ENCODE measurements around the gene LRRTM4. TPM values are rescaled to one million over a fixed set of nuclear protein-coding genes. Genes with fewer than 3 reads are reported as not detected.

Gene LRRTM4
- total RNA-seq, 2 experiments from 2014 or later: not detected

DNA sequence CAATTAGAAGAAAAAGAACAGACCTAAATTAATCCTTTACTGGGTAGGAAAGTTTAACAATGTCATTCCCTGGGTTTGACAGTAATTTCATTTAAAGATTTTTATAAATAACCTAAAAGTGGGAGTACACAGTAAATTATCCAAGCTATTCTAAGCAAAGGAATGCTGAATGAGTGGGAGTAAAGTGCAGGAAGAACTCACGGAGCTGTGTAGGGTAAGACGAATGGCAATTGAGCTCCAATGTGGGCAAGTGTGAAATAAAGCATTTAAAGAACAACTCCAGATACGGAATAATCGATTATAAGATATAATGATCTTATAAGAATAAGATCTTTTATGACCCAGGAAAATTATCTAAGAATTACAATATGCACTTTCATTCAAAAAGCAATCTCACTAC, 93.2 kb downstream of the LRRTM4 start:
- Mint-ChIP-seq H3K27ac (no peak overlapping the region), H3K9me3 (ENCODE audit: low read depth) (peaks cover 17% of the 10 kb centered on the region), H3K36me3 (no peaks in the 10 kb centered on the region), H3K27me3 (no peaks in the 10 kb centered on the region), H3K4me3 (no peak overlapping the region), H3K4me1 (no peaks in the 10 kb centered on the region)
- CTCF ChIA-PET: no interaction called here
- ATAC-seq (no peak), DNase-seq (no peak)

DNA sequence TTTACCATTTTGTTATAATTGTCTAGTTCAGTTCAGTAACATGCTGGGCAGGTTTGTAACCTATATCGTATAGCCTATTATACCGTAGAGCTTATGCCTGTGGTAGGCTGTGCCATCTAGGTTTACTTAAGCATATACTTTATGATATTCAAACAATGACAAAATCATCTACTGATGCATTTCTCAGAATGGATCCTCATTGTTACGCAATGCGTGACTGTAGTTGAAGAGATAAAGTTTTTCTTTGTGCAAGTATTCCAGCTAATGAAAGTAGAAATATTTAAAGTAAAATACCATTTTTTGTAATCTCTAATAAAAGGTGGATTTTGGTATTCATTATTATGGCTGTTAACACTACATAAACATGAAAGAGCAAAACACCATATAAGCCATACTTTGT, 100.2 kb downstream of the LRRTM4 start:
- H3K4me3 Mint-ChIP-seq: no peak overlapping the region
- H3K27me3 Mint-ChIP-seq: no peaks in the 10 kb centered on the region
- ATAC-seq: no peak
- no peak for DNase-seq
- peaks cover 3% of the 10 kb centered on the region for H3K9me3 Mint-ChIP-seq (ENCODE audit: low read depth)
- H3K4me1 Mint-ChIP-seq: no peaks in the 10 kb centered on the region
- H3K27ac Mint-ChIP-seq: no peak overlapping the region
- no peaks in the 10 kb centered on the region for H3K36me3 Mint-ChIP-seq
- CTCF ChIA-PET: no interaction called here

DNA sequence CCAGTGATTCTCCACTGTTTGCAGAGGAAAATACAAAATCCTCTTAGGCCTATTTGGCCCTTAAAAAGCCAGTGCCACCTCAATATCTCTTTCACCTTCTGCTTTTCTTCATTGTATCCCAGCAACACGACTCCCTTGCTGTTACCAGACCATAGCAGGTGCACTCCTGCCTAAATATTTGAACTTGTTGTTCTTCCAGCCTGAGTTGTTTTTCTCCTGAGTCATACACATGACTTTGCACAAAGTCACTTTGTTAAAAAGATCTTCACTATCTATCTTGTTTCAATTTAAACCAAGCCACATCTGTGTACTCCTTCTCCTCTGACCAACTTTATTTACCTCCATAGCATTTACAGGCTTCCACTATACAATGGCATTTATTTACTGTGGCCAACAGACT, 103.6 kb downstream of the LRRTM4 start:
- CTCF ChIA-PET: no interaction called here
- Mint-ChIP-seq H3K9me3 (ENCODE audit: low read depth) (no peaks in the 10 kb centered on the region), H3K27me3 (no peaks in the 10 kb centered on the region), H3K4me3 (no peak overlapping the region), H3K27ac (no peak overlapping the region), H3K36me3 (no peaks in the 10 kb centered on the region), H3K4me1 (no peaks in the 10 kb centered on the region)
- DNase-seq (no peak), ATAC-seq (no peak)

DNA sequence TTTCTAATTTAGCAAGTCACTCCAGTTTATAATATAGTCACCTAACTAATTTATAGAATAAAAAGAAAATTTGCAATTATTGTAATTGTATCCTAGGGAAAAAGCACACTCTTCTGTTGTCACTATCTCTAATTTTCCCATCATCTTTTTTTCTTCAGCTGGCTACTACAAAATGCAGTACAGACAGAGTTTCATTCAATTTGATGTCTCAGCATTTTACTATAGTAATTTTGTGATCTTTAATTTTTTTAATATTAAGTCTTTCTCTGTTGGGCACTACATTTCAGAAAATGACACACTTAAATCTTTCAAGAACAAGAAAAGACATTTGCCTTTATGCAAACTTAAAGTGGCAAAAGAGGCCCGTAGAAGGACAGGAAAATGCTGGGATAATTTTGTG, 118.0 kb downstream of the LRRTM4 start:
- H3K4me3 Mint-ChIP-seq: no peak overlapping the region
- H3K9me3 Mint-ChIP-seq (ENCODE audit: low read depth): peaks cover 15% of the 10 kb centered on the region
- DNase-seq (no peak), ATAC-seq (no peak)
- H3K27ac Mint-ChIP-seq: no peak overlapping the region
- CTCF ChIA-PET: no interaction called here
- H3K36me3 Mint-ChIP-seq: no peaks in the 10 kb centered on the region
- no peaks in the 10 kb centered on the region for H3K4me1 Mint-ChIP-seq
- H3K27me3 Mint-ChIP-seq: no peaks in the 10 kb centered on the region

DNA sequence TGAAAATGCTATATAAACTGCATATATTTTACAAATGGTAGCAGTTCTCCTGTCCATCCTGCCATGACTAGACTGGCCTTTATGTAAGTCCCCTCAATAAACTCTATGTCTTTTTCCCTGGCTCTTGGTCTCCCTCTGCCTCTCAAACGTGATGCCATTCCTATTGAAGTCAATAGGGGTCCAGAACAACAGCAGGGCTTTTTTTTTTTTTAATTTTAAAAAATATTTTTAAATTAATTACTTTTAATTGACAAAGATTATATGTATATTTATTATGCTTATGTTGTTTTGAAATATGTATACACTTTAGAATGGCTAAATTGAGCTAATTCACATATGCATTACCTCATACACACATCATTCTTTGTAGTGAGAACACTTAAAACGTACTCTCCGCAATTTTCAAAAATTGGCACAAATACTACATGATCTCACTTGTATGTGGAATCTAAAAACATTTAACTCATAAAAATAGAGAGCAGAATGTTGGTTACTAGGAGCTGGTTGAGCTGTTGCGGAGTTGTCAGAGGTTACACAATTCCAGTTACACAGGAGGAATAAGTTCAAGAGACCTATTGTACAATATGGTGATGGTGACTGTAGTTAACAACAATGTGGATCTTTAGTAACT, 123.1 kb downstream of the LRRTM4 start:
- Mint-ChIP-seq H3K27me3 (no peaks in the 10 kb centered on the region), H3K27ac (no peak overlapping the region), H3K4me1 (no peaks in the 10 kb centered on the region), H3K9me3 (ENCODE audit: low read depth) (peaks cover 8% of the 10 kb centered on the region), H3K36me3 (no peaks in the 10 kb centered on the region), H3K4me3 (no peak overlapping the region)
- CTCF ChIA-PET: no interaction called here
- DNase-seq: no peak
- no peak for ATAC-seq

DNA sequence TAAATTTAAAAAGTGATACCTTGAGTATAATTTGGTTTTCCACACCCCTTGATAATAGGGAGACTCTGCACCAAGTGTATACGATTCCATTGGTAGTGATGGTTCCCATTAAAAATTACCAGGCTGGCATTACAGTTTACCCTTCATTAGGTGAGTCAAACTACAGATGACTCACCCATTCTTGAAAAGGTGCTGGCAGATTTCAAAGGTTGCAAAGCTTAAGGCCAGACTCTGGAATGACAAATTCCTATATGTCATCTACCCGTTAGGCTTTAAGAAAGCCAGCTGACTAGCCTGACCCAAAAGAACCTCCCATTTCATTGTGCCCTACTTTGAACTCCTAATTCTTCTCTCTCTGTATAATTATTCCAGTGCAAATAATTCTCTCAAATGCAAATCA, 124.4 kb downstream of the LRRTM4 start:
- Mint-ChIP-seq H3K9me3 (ENCODE audit: low read depth) (peaks cover 8% of the 10 kb centered on the region), H3K4me3 (no peak overlapping the region), H3K4me1 (no peaks in the 10 kb centered on the region), H3K27me3 (no peaks in the 10 kb centered on the region), H3K27ac (no peak overlapping the region), H3K36me3 (no peaks in the 10 kb centered on the region)
- DNase-seq (no peak), ATAC-seq (no peak)
- CTCF ChIA-PET: no interaction called here

DNA sequence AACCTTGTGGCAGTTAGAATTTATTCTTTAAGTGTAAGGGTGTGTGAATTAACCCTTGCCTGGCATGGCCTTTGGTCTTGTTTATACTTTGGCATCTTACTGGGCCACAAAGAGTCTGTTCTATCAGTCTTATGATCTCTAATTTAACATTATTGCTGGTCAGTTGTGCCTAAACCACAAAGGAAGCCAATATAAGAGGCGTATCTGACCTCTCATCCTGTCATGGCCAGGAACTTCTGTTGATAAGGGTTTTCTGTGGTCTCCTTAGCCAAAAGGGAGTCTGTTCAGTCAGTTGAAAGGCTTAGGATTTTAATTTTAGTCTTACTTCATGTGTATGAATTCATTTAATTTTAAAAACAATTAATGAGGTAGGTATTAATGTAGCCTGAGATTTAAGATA, 127.2 kb downstream of the LRRTM4 start:
- H3K27ac Mint-ChIP-seq: no peak overlapping the region
- peaks cover 4% of the 10 kb centered on the region for H3K9me3 Mint-ChIP-seq (ENCODE audit: low read depth)
- ATAC-seq: no peak
- H3K27me3 Mint-ChIP-seq: no peaks in the 10 kb centered on the region
- DNase-seq: no peak
- CTCF ChIA-PET: no interaction called here
- H3K4me1 Mint-ChIP-seq: no peaks in the 10 kb centered on the region
- H3K36me3 Mint-ChIP-seq: no peaks in the 10 kb centered on the region
- H3K4me3 Mint-ChIP-seq: no peak overlapping the region

DNA sequence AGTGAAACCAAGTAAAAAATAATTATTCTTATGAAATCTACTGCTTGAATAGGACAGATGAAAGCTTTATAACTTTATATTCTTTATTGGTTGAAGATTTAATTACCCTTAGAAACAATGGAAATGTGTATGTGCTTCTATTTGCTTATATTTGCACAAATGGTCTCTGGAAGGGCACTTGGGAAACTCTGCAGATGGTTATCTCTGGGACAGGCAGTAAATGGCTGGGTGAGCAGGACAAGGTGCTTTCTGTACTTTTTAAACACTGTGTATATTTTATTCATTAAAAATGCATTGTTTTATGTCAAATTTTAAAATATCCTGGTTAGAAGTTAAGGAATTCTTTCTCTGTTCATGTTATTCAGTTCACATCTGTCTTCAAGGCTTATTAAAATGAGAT, 131.1 kb downstream of the LRRTM4 start:
- H3K27me3 Mint-ChIP-seq: no peaks in the 10 kb centered on the region
- no peak overlapping the region for H3K27ac Mint-ChIP-seq
- H3K4me3 Mint-ChIP-seq: no peak overlapping the region
- ATAC-seq (no peak), DNase-seq (no peak)
- no peaks in the 10 kb centered on the region for H3K36me3 Mint-ChIP-seq
- CTCF ChIA-PET: no interaction called here
- H3K4me1 Mint-ChIP-seq: no peaks in the 10 kb centered on the region
- no peaks in the 10 kb centered on the region for H3K9me3 Mint-ChIP-seq (ENCODE audit: low read depth)

DNA sequence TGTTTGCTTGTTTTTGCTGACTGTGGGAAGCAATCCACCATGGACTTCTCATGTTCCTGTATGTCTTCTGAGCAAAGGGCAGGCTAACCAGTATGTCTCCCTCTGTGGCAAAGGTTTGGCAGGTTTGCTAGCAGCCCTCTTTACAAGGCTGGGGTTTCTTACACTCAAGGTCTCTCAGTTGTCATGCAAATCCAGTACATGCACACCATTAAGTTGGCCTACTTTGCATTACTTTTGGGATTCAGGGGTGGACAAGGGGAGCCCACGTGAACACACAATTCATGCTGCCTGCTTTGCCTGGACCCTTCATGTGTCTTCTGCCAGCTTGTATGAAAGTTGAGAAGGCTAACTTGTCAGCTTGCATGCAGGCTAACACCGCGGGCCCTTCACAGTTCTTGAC, 134.9 kb downstream of the LRRTM4 start:
- CTCF ChIA-PET: no interaction called here
- Mint-ChIP-seq H3K4me3 (no peak overlapping the region), H3K36me3 (no peaks in the 10 kb centered on the region), H3K27ac (no peak overlapping the region), H3K27me3 (no peaks in the 10 kb centered on the region), H3K9me3 (ENCODE audit: low read depth) (peaks cover 2% of the 10 kb centered on the region), H3K4me1 (no peaks in the 10 kb centered on the region)
- DNase-seq (no peak), ATAC-seq (no peak)

DNA sequence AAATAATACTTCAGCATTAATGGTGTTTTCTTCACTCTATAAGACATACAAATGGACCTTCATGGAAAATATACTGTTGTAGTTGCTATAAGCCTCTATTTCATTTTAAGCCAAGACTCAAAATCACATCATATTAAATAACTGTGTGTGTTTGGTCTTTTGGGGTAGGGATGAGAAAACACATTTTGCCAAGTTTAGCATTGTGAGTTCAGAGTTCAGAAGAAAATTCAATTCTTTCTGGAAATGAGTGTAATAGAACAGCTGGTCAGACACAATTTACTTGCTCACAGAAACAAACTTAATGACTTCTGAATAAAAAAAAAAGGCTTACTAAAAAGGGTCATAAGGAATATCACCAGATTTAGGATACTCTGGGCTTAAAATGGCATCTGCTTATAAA, 149.5 kb downstream of the LRRTM4 start:
- Mint-ChIP-seq H3K27me3 (no peaks in the 10 kb centered on the region), H3K36me3 (no peaks in the 10 kb centered on the region), H3K4me3 (no peak overlapping the region), H3K4me1 (no peaks in the 10 kb centered on the region), H3K27ac (no peak overlapping the region), H3K9me3 (ENCODE audit: low read depth) (peaks cover 4% of the 10 kb centered on the region)
- CTCF ChIA-PET: no interaction called here
- ATAC-seq (no peak), DNase-seq (no peak)

DNA sequence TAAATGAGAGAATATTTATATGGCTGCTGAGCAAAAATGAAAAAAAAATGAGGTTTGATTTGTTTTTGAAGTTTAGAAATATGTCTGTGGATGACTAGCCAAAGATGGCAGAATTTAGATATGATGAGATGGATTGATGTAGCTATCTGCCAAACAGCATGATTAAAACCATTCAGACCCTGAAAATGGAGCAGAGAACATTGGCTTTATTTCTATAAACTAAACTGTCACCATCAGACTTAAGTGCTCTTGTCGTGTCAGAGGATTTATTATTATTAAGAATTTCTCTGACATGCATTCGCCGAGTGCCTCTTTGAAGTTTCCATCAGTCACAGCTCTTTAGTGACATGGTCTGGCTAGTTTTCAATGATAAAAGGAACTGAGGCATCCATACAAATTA, 151.7 kb downstream of the LRRTM4 start:
- DNase-seq: no peak
- Mint-ChIP-seq H3K4me3 (no peak overlapping the region), H3K27me3 (no peaks in the 10 kb centered on the region)

DNA sequence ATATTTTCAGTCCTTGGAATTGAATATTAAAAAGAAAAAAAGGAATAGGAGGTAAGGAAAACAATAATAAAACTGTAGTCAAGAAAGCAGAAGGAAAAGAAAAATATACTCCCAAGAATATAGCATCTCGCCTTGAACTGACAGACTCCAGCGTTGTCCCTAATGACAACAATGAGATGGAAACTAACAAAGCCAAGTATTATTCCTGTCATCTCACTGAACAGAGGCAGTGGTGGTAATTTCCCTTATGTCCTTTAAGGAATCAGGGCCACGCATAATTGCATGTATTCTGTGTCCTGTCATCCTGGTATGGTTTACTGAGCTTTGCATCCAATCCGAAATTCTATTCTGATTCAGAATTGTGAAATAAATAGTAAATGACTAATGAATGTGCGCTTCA, 158.9 kb downstream of the LRRTM4 start:
- Mint-ChIP-seq H3K27ac (no peak overlapping the region), H3K4me1 (no peaks in the 10 kb centered on the region), H3K36me3 (no peaks in the 10 kb centered on the region), H3K9me3 (ENCODE audit: low read depth) (peaks cover 13% of the 10 kb centered on the region), H3K4me3 (no peak overlapping the region), H3K27me3 (no peaks in the 10 kb centered on the region)
- DNase-seq (no peak), ATAC-seq (no peak)
- CTCF ChIA-PET: no interaction called here

More for the DNA sequence above, 151.7 kb downstream of the LRRTM4 start:
- no peaks in the 10 kb centered on the region for H3K36me3 Mint-ChIP-seq
- no peak overlapping the region for H3K27ac Mint-ChIP-seq
- H3K9me3 Mint-ChIP-seq (ENCODE audit: low read depth): peaks cover 4% of the 10 kb centered on the region
- CTCF ChIA-PET: no interaction called here
- H3K4me1 Mint-ChIP-seq: no peaks in the 10 kb centered on the region
- no peak for ATAC-seq

DNA sequence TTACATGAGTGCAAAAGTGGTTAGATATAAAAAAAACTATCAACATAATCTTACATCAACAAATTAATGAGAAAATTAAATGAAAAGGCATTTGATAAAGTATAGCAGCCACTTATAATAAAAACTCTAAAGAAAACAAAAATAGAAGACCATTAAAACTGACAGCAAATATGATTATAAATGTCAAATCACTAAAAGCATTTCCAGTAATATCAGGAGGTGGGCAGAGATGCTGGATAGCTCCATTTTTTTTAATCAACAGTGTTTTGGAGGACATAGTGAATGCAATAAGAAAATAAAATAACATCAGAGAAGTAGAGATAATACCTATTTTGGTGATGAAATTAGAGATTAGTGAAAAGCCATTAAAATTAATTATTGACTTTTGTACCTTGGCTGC, 173.4 kb downstream of the LRRTM4 start:
- H3K36me3 Mint-ChIP-seq: no peaks in the 10 kb centered on the region
- no peak for ATAC-seq
- CTCF ChIA-PET: no interaction called here
- no peak overlapping the region for H3K4me3 Mint-ChIP-seq
- H3K27ac Mint-ChIP-seq: no peak overlapping the region
- no peak for DNase-seq
- no peaks in the 10 kb centered on the region for H3K4me1 Mint-ChIP-seq
- H3K9me3 Mint-ChIP-seq (ENCODE audit: low read depth): peaks cover 2% of the 10 kb centered on the region
- no peaks in the 10 kb centered on the region for H3K27me3 Mint-ChIP-seq

DNA sequence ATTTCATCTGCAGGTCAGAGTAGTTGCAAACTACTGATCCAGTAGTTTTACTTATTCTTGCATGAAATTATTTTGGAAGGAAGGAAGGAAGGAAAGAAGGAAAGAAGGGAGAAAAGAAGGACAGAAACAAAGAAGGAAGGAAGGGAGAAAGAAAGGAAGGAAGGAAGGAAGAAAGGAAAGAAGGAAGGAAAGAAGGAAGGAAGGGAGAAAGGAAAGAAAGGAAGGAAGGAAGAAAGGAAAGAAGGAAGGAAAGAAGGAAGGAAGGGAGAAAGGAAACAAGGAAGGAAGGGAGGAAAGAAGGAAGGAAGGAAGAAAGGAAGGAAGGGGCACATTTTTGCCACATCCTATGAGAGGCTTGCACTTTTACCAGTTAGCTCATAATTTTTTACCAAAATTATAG, 186.2 kb downstream of the LRRTM4 start:
- ATAC-seq (no peak), DNase-seq (no peak)
- CTCF ChIA-PET: no interaction called here
- Mint-ChIP-seq H3K4me3 (no peak overlapping the region), H3K9me3 (ENCODE audit: low read depth) (peaks cover 15% of the 10 kb centered on the region), H3K27ac (no peak overlapping the region), H3K4me1 (no peaks in the 10 kb centered on the region), H3K27me3 (no peaks in the 10 kb centered on the region), H3K36me3 (peaks cover 1% of the 10 kb centered on the region)
